ENCODE measurements around the gene PKDREJ.
"Not testable (repeated sequence)": the region's sequence is repeated elsewhere in the genome, so short reads cannot be mapped to it uniquely, and the experiment has no call there.

PKDREJ gene

GRCh38 chr22:46265627-46266026 is 2.5 kb upstream of the PKDREJ start:
- DNase-seq = not testable (repeated sequence)

- DNase-seq = not testable (repeated sequence)
Measured at GRCh38 chr22:46264520-46264919, 1.4 kb upstream of the PKDREJ start.

GRCh38 chr22:46262449-46263215 is 511 bp downstream of the PKDREJ start:
- no peak for DNase-seq

- no peak for DNase-seq
Measured at GRCh38 chr22:46260038-46260437, 3.1 kb downstream of the PKDREJ start.

GRCh38 chr22:46259374-46259773 is 3.8 kb downstream of the PKDREJ start:
- no peak for DNase-seq

- DNase-seq = no peak
Measured at GRCh38 chr22:46256358-46256958, 6.7 kb downstream of the PKDREJ start.

- DNase-seq = no peak
Measured at GRCh38 chr22:46251816-46252380, 11.2 kb downstream of the PKDREJ start.

- no peak for DNase-seq
Measured at GRCh38 chr22:46251266-46251665, 11.9 kb downstream of the PKDREJ start.

- no peak for DNase-seq
Measured at GRCh38 chr22:46250783-46251125, 12.4 kb downstream of the PKDREJ start.

GRCh38 chr22:46250035-46250782 is 12.9 kb downstream of the PKDREJ start, which contains the start of gene CDPF1:
TSS of gene CDPF1 (minus strand) at chr22:46250293. CDS start at chr22:46248284, 2,009 bp downstream.
- DNase-seq = peak; percentile 87

- DNase-seq = no peak
Measured at GRCh38 chr22:46247443-46247975, 15.6 kb downstream of the PKDREJ start.

GRCh38 chr22:46246178-46246577 is 17.0 kb downstream of the PKDREJ start:
- DNase-seq = no peak

GRCh38 chr22:46245511-46245910 is 17.6 kb downstream of the PKDREJ start:
- DNase-seq = no peak

- no peak for DNase-seq
Measured at GRCh38 chr22:46244771-46245170, 18.4 kb downstream of the PKDREJ start.

GRCh38 chr22:46242076-46242475 is 21.1 kb downstream of the PKDREJ start:
- no peak for DNase-seq

- no peak for DNase-seq
Measured at GRCh38 chr22:46241396-46242007, 21.6 kb downstream of the PKDREJ start.

GRCh38 chr22:46240907-46241306 is 22.2 kb downstream of the PKDREJ start:
- DNase-seq = no peak

- no peak for DNase-seq
Measured at GRCh38 chr22:46240506-46240905, 22.6 kb downstream of the PKDREJ start.

GRCh38 chr22:46240073-46240472 is 23.1 kb downstream of the PKDREJ start:
- no peak for DNase-seq

- DNase-seq = no peak
Measured at GRCh38 chr22:46239261-46240048, 23.7 kb downstream of the PKDREJ start.

- DNase-seq = no peak
Measured at GRCh38 chr22:46238541-46238940, 24.6 kb downstream of the PKDREJ start.
